ENCODE measurements around the gene STK16.

STK16 gene

DNA sequence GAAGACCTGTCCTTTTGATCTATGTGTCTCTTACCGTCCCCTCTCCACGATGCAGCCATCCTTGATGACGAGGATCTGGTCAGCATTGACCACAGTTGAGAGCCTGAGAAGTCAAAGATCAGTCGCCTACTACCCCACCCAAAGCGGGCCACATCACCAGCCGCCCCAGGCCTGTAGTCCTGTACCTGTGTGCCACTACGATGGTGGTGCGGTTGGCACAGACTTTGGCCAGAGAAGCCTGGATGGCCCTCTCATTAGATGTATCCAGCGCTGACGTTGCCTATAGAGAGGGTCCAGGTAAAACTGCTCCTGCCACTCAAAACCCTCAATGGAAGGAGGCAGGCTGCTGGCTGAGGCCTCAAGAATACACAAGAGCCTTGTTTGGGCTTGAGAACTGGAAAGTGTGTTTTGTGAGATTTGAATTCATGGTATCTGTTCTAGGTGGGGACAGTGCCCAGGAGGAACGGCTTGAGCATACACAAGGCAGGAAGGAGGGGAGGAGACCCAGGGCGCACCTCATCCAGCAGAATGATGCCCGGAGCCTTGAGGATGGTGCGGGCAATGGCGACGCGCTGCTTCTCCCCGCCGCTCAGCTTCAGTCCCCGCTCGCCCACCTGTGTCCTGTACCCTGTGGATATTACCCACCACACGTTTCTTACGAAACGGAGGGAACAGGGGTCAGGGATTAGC, 34.9 kb upstream of the STK16 start:
- TF ChIP-seq, protein P1, sequence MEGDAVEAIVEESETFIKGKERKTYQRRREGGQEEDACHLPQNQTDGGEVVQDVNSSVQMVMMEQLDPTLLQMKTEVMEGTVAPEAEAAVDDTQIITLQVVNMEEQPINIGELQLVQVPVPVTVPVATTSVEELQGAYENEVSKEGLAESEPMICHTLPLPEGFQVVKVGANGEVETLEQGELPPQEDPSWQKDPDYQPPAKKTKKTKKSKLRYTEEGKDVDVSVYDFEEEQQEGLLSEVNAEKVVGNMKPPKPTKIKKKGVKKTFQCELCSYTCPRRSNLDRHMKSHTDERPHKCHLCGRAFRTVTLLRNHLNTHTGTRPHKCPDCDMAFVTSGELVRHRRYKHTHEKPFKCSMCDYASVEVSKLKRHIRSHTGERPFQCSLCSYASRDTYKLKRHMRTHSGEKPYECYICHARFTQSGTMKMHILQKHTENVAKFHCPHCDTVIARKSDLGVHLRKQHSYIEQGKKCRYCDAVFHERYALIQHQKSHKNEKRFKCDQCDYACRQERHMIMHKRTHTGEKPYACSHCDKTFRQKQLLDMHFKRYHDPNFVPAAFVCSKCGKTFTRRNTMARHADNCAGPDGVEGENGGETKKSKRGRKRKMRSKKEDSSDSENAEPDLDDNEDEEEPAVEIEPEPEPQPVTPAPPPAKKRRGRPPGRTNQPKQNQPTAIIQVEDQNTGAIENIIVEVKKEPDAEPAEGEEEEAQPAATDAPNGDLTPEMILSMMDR (IDR thresholded peaks at IDR 0.05; ENCODE audit: low read depth, low read length) = no peak
- no peak for DNase-seq (ENCODE audit: extremely low read depth, low read depth)

DNA sequence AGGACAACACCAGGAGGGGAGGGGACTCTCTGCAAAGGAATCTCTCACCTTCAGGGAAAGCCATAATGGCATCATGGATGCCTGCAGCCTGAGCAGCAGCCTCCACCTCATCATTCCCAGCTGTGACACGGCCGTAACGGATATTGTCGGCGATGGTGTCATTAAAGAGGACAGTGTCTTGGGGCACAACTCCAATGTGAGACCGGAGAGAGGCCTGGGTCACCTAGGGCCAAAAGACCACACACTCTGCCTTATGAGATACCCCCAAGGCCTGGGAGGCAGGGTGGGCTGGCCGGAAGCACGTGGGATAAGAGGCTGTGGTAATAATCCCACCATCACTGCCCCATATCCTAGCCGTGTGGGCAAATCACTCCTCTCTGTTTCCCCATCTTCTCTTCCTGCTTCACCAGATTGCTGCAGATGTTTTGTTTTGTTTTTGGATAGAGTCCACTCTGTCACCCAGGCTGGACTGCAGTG, 34.4 kb upstream of the STK16 start:
- TF ChIP-seq, protein P1 (IDR thresholded peaks at IDR 0.05; ENCODE audit: low read depth, low read length) = no peak
- no peak for DNase-seq (ENCODE audit: extremely low read depth, low read depth)

DNA sequence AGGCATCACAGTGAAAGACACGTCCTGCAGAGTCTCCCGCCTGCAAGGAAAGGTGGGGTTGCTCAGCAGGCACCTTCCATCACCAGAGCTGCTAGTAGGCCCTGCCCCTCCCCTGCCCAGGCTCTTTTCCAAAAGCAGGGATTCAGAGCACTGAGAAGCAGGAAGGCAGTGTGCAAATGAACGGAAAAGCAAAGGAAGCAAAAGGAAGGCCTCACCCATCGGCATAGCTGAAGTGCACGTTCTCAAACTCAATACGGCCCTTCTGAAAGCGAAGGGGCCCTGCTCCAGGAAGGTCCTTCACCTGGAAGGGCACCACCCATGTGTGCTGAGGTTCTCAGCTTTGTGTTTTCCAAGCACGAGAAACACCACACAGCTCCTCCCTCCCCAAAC, 32.3 kb upstream of the STK16 start:
- TF ChIP-seq, protein P1 (IDR thresholded peaks at IDR 0.05; ENCODE audit: low read depth, low read length) = no peak
- no peak for DNase-seq (ENCODE audit: extremely low read depth, low read depth)

DNA sequence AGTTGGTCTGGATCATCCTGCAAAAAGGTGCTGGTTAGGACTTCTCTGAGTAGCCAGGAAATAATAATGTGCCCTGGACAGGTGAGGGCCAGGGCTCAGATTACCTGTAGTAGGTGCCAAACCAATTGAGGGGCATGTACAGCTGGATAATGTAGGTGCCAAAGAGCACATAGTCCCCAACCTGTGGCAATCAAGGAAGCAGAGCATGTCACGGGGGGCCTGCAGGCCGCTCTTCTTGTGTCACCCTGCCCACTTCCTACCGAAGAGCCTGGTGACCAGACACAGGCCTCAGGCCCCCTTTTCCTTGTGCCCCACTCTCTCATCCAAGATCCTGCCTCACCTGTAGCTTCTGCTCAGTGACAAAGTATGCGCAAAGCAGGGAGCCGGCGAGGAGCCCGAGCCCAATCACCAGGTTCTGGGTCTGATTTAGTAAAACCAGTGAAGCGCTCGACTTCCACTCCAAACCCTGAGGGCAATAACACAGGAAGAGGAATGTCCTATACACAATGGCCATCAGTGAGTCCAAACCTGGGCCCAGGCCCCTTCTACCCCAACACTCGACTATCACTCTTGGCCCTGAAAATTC, 31.7 kb upstream of the STK16 start:
- no peak for DNase-seq (ENCODE audit: extremely low read depth, low read depth)
- TF ChIP-seq, protein P1 (IDR thresholded peaks at IDR 0.05; ENCODE audit: low read depth, low read length) = no peak

DNA sequence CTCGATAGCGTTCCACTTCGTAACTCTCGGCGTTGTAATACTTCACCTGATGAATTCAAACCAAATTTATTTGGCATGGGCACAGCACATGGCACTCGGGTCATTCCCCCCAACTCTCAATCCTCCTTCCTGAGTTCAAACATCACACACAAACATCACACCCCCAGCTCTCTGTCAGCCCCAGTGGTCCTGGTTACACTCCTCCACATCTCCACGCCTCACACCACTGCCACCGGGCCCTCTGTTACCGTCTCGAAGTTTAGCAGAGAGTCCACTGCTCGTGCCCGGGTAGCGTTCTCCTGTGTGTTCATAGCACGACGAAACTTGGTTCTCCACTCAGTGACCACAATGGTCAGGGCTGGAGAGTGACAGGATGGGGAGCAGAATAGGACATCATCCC, 31.1 kb upstream of the STK16 start:
- no peak for DNase-seq (ENCODE audit: extremely low read depth, low read depth)
- TF ChIP-seq, protein P1 (IDR thresholded peaks at IDR 0.05; ENCODE audit: low read depth, low read length) = no peak

DNA sequence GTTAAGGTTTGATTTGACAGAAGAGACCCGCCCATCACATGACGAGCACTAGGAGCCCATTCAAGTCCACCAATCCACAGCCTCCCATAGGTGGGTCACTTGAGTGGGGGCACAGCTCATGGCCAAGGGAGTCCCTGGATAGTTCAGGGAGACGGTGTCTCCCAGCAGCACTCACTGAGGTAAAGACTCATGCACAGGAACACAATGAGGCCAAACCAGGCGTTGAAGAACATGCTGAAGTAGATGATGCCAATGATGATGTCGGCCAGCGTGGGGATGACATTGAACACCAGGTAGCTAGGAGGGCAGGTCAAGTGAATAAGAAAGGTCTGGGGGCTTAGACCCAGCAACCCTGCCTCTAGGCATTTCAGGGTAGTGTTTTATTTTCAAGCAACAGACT, 30.5 kb upstream of the STK16 start:
- TF ChIP-seq, protein P1 (IDR thresholded peaks at IDR 0.05; ENCODE audit: low read depth, low read length) = no peak
- DNase-seq (ENCODE audit: extremely low read depth, low read depth) = no peak

DNA sequence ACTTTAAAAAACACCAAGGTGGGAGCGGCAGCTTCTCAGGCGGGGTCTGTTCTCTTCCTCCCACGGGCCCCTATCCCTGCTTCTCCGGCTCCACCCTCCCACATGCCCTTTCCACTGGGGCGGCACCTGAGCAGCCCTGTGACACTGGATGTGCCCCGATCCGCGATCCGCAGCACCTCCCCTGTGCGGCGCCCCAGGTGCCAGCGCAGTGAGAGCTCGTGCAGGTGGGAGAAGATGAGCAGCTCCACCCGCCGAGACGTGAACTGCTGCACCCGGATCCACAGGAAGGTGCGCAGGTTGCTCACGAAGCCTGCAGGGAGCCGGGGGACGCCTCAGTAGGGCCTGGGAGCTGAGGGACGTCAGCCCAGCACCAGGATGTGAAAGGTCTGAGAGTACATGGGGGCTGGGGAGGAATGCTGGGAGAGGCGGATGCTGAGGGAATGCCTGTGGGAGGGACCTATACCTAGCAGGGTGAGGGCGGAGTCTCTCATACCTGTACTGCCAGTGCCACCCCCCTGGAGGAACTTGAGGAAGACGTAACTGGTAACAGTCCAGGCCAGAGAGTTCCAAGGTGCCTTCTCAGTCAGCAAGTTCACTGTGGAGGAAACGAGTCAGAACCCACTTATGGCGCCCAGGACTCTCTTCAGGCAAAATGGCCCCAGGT, 29.3 kb upstream of the STK16 start:
- TF ChIP-seq, protein P1 (IDR thresholded peaks at IDR 0.05; ENCODE audit: low read depth, low read length) = no peak
- no peak for DNase-seq (ENCODE audit: extremely low read depth, low read depth)

Measured in AG09319 (cell line).